GM21576 (cell line): ENCODE results near the gene DCX.

Source experiments
- ATAC-seq: cut with Tn5 transposase; IDR thresholded peaks from one replicate; pipeline ENCODE4 v1.9.1; 2021; ENCODE audit warnings: mild to moderate bottlenecking, moderate library complexity; ENCODE audit not compliant: unreplicated experiment

DCX gene

DNA sequence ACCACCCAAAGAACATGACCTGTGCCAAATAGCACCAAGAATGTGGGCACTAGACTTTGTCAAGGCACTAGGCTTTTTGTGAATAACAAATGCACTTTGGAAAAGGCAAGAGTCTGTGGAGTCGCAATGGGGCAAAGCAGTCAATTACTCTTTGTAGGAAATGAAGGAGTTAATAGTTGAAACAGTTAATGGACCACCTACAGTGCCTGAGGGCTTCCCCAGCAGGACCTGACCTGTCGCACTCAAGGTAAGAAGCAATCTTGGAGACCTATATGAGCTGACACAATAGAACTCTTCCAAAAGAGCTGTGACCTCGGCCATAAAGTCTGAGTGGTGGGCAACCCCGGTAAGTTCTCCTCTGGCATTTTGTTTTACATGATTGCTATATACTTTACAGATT, 92.5 kb downstream of the DCX start:
- ATAC-seq, result no peak

DNA sequence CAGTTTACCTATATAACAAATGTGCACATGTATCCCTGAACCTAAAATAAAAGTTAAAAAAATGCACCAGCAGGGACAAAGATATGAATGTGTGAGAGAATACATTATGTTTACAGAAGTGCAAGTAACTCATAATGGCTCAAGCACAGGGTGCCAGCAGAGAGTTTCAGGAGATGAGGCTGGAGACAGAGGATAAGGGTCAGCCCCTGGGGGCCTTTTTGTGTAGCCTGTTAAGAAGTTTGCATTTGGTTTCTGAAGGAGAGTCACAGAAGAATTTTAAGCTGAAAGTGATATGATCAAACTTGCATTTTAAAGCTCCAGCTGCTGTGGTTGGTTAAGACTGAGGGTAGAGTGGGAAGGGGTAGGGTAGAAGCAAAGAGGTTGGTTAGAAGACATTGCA, 93.1 kb downstream of the DCX start:
- ATAC-seq, result no peak

DNA sequence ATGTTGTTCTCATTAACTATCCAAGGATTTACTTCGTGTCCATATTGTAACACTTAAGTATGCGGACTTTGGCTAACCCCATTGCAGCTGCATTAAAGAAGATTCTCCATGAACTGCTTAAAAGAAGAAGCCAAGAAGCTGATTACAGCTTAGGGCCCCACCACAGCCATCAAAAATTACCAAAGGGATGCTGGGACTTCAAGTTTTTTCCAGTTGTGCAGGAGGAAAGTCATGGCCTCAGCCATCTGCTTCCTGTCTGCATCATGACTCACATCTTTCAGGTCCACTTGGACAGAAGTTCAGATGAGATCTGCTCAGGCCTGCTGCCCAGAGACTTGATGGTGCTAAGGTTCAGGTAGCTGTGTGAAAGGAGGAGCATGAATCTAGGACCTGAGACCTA, 102.9 kb downstream of the DCX start:
- ATAC-seq, result no peak

DNA sequence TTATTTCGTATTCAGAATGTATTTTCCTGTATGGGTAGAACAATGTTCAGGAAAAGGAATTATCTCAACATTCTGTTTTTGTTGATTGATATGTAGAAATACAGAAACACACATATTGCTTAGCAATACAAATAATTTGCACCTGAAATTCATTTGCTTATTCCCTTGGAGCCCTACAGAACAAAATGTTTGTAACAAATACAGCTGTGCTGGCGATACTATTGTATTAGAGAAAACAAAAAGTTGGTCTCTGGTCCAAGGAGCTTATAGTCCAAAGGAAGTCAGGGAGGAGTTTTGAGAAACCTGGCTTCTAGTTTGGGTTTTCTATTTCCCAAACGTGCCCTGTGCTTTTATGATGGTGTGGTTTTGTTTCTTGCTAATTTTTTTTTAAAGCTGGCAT, 104.0 kb downstream of the DCX start:
- no peak for ATAC-seq

DNA sequence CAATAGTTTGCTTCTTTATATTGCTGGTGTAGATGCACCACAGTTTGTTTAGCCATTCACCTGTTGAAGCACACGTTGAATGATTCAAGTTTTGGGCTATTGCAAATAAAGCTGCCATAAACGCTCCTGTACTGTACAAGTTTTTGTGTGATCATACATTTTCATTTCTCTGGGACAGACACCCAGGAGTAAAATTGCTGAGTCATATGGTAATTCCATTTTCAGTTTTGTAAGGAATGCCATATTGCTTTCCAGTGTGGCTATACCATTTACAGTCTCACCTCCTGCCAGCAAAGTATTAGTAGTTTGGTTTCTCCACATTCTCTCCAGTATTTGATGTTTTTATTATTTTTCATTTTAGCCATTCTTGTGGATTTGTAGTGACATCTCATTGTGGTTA, 109.7 kb downstream of the DCX start:
- ATAC-seq, result no peak

DNA sequence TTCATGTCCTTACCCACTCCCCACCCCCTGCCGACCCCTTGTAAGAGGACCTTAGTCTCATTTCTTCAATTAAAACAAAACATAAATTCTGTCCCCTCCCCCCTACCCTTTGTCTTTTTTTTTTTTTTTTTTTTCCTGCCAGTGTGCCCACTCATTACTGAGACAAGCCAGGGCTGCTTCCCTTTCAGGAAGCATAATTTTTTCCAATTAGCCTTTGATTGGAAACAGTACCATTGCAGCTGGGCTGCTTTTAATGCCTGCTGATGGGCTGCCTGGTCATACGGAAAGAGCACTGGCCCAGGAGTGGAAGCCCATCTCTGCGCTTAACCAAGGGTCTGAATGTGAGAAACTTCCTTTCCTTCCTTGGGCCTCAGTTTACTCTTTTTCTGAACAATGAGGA, 123.2 kb downstream of the DCX start:
- no peak for ATAC-seq

DNA sequence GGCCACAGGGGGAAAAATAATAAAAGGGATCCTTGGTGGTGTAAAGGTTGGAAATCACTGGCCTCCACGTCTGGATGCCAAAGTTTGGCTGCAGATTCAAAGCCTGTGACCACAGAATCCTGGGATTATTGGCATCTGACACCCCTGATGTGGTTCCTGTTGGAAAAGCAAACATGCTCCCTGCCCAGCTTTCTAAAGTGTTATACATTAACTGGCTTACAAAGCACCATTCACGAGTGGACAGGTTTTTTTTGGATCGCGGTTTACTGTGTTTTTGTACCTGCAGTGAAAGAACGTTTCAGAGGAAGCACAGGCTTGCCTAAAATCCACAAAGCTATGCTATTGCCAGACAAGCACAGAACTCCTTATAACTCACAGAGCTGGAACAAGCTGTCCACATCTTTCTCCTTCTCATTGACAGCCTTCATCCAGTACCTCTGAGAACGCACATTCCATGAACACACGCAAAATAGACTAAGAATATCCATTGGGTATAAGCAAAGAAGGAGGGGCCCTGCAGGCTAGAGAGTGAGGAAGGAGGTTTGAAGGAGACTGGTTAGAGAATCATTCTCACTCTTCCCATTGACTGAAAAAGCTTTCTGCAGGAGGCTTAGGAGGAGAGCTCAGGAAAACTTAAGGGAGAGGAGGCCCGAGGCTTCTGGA, 127.2 kb downstream of the DCX start:
- no peak for ATAC-seq

DNA sequence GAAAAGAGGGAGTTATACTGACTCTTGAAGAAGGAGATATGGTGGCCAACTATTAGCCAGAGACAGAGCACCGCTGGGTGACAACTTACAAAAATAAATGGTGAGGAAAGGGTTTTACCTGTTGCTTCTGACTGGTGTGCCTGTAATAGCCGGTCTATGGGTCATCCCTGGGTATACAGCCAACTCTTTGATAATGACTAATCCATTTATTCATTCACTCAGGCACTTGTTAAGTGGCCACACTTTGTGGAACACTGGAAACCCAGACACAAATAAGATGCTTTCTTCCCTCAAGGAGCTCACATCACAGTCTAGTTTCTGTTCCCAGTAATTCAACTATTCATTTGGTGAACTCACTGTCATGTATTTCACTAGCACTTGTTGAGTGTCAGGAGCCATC, 128.5 kb downstream of the DCX start:
- ATAC-seq, result no peak

DNA sequence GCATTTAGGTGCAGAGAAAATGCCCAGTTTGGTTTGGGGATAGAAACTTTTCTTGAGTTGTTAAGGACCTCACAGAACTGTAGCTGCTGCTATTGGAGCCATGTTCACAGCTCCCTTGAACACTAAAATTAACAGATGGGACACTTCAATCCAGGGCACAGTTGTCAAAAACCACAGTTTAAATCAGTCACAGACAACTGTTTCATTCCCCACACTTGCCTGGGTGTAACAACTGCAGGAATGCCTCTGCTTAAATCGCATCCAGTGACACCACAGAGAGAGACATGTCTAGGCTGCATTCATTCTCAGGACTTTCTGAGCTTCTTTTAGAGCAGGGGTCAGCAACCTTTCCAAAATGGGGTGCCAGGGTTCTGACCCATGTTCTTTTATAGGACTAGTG, 129.0 kb downstream of the DCX start:
- no peak for ATAC-seq

DNA sequence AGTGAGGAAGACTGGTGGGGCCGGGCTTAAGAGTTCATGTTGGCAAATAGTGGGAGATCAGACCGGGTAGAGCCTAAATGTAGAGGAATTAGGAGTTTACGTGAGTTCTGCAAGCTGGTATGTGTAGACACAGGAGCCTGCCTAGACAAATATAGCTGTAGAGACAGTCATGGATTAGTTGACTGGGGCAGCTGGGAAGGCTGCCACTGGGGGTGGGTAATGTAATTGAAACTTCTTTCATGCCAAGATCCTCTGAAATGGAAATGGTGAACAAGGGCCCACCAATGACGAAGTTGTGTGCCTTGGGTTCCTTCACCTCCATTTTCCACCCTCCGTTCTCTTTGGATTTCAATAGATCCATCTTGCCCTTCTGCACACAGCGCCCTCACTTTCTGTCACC, 129.9 kb downstream of the DCX start:
- ATAC-seq, result no peak

DNA sequence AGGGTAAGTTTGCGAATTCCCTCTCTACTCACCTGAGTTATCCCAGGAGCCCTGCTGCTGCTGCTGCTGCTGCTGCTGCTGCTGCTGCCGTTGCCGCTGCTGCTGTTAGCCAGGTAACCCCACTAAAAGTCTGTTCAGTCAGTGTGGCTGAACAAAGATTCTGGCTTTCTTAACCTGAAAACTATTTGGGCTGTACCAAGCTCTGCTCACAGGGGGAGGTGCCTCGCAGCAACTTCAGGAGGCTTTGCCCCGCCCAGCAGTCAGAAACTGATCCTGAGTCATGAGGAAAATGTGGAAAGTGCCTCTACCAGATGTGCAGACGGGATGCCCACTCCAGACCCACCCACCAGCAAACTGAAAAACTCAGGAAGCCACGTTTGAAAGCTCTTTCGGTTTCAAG, 141.7 kb downstream of the DCX start, which contains the start of gene CAPN6:
TSS of gene CAPN6 (minus strand) at position 145 of the 400 bp plus-strand sequence. CDS start 6,547 bp downstream, outside the sequence.
- no peak for ATAC-seq

DNA sequence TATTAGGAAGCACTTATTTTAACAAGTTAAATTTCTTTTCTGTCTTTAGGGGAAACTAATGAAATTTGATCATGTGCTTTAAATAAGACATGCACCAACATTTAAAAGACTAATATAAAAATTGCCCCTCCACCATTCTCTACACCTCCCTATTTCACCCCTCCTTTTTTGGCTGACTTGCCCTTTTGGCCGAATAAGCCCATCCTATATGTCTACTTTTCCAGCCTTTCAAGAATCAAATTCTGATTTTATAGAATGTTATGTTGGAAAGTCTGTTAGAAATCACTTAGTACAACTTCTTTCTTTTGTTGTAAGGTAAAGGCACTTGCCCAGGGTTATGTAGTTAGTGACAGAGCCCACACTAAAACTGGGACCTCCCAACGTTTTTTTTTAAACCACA, 143.5 kb downstream of the DCX start:
- no peak for ATAC-seq

DNA sequence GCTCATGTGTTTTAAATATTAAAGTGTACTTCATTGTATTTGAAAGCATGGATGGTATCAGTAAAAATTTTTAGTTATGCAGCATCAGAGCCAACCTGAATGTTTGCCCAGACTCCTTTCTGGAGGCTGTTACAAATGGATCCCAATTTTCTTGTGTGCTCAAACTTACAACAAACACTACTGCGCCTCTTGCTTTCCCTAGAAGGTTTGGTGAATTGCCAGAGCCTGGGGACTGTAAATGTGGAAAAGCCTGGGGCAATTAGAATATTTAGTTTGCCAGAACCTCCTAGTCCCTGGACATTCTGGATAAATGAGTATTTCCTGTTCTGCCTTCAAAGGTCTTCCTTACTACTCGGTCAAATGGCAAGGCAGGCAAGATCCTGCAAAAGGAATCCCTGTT, 146.5 kb downstream of the DCX start:
- no peak for ATAC-seq

DNA sequence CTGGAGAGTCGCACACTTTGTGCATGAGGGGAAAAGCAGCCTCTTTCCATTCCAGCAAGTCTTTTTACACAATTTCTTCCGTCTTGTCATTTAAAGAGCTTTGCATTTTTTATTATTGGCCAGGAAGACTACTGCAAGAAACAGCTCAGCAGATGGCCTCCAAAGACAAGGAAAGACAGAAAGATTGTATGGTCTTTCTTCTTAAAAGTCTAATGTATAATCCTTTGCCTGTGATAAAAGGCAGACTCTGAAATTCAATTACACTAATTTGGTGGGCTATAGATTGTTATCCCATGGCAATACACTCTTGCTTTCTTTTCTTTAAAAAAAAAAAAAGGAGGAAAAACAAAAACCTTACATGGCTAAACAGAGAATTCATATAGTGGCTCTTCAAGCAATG, 147.6 kb downstream of the DCX start:
- no peak for ATAC-seq

DNA sequence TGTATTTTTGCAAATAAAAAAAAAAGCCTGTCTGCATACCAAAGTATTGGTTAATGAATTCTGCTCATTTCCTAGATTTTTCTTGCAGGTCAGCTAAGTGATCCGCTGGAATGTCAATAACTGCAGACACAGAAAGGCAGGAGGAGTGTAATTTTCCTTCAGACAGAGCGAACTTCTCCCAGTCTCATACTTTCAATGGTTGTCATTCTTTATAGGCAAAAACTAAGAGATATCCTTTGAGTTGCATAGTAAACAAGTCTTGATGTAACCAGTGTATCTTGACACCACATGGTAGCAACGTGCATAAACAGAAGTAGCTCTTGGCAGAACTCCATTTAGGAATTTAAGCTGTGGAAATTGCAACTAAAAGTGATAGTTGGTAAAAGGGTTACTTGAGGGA, 149.9 kb downstream of the DCX start:
- no peak for ATAC-seq

DNA sequence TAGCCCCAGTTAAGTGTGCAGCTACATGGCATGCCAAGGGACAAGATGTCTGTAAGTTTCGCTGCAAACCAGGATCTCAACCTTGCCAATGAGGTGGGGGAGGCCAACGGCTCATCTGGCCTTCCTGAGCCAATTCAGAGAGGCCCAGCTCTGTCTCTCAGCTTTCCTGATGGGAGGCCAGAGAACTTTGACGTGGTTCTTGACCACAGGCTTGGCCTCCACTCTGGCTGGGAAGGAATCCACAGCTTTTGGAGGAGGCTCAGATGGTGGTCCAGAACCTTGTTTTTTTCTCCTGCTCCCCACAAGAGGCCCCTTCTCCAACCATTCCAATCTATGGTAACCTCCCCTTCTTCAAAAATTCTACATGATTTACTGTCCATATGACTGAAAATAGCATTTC, 151.5 kb downstream of the DCX start:
- ATAC-seq, result no peak

DNA sequence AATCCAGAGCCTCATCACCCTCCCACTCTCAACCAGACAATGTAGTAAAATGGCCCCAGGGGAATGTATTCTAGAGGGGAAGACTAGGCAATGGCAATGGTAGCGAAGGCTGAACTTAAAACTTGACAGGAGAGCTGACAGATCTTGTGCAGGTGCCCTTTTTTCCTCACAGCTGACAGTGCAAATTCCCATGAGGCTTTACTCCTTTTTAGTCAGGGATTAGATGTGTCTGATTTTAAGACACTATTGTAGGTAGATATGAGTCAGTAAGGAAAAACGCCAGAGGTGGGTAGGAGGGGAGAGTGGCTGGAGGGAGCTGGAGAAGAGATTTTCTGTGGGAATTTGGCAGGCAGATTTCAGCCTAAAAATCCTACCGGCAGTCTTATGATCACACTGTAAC, 152.4 kb downstream of the DCX start:
- ATAC-seq, result no peak

DNA sequence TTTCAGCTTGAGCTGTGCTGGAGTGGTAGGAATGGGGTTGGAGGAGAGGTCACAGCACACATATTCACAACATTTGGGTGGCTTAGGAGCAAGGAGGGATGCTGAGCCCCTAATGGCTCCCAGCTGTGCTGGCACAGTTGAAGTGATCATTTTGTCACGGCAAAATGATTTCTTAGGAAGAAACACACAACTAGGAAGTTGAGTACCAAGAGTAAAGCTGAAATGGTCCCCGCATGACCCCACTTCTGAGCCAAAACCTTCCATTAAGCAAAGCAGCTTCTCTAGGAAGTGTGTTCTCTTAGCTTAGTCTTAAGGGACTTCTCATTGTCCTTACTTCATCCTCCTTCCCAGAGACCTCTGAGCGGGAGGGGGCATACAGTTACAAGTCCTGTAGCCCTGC, 154.3 kb downstream of the DCX start:
- no peak for ATAC-seq

DNA sequence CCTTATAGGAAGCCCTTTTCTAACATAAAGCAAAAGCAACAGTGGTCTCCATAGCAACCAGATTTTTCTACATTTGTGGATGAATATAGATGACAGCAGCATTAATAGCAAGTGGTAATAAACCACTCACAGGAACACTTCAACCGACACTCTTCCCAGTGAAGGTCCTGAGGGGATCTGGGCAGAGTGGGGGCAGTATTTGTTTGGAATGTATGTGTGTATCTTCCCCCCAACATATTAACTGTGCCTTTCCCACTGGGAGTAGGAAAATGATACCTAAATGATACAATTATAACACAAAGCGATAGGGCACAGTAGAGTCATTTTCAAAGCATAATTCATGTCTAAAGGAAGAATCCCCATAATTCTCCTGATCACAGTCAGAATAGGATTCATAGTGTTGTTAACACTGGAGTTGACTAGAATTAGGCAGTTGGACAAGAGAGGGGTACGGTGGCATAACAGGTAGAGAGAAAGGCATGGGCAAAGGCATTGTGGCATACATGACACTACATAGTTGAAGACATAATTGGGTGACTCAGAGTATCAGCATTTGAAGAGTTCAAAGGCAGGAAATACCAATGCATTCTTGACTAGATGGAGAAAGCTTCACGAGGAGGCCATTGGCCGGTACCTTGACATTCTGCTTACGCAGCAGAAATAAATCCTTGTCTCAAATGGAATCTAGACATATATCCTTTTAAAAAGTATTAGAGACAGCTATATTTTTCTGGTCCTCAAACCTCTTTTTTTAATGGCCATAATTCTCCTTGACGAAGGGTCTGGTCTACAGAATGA, 156.9 kb downstream of the DCX start:
- ATAC-seq, result no peak

DNA sequence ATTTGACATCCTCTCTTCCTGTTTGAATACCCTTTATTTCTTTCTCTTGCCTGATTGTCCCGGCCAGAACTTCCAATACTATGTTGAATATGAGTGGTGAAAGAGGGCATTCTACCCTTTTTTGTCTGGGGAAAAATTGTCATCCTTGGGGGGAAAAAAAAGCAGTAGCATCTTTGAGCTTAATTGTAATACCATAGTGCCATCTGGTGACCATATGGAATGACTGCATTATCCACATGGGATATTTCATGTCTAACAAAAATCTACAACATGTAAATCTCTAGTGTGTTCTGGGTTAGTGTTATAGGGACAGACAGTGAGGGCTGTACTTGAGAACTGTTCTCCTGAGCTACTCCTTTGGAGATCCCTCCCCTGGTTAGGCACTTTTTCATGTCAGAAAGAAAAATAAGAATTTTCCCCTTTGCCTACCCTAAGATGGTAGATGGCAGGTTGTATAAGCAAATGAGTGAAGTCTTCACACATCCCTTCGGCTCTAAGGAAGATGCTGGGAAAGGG, 167.7 kb downstream of the DCX start:
- no peak for ATAC-seq
